ENCODE data around the gene NAT8L. TPM values are rescaled to one million over a fixed set of nuclear protein-coding genes. Genes with fewer than 3 reads are reported as not detected.

Gene NAT8L
- total RNA-seq, 2 donors from 2014 or later: 0.19 to 0.52 TPM

- peak; percentile 68 for DNase-seq (ENCODE audit: low spot score)
- intact Hi-C loops (cut with DNase I): no loop called here
Observed at GRCh38 chr4:2071912-2072867, 13.1 kb downstream of the NAT8L start.

DNA sequence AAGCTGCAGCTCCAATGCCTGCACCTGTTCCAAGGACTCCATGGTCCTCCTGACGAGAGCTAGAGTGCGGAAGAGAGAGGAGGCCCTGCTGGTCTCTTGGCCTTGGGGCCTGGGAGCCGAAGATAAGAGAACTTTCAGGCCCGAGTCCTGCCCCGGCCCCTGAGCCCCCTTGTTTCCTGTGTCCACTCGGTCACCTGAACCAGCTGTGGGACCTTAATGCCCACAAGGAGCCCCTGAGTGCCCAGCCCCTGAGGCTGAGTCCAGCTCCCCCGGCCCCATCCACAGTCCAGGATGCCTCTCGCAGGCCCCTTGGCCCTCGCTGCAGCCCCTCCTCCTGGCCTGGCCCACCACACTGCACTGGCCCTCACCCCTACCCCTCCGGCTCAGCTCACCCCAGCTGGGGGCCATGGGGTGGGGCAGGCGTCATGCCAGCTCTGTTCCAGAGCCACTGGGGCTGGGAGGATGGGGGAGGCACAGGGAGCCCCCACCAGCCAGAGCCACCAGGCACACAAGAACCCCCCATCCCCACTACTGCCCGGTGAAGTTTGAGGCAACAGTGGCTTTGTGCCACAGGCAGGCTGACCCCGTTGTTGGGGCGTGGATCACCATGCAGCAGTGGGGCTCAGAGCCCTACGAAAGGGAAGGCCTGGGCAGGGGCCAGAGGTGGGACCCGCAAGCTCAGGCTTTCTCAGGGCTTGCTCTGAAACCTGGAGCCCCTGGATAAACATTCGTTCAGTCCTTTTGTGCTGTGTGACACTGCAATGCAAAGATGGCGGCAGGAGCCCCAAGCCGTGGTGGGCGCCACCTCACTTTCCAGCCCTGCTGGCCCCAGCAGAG is 14.1 kb downstream of the NAT8L start:
- intact Hi-C loops (cut with DNase I): no loop called here
- DNase-seq (ENCODE audit: low spot score): peak; percentile 71

DNA sequence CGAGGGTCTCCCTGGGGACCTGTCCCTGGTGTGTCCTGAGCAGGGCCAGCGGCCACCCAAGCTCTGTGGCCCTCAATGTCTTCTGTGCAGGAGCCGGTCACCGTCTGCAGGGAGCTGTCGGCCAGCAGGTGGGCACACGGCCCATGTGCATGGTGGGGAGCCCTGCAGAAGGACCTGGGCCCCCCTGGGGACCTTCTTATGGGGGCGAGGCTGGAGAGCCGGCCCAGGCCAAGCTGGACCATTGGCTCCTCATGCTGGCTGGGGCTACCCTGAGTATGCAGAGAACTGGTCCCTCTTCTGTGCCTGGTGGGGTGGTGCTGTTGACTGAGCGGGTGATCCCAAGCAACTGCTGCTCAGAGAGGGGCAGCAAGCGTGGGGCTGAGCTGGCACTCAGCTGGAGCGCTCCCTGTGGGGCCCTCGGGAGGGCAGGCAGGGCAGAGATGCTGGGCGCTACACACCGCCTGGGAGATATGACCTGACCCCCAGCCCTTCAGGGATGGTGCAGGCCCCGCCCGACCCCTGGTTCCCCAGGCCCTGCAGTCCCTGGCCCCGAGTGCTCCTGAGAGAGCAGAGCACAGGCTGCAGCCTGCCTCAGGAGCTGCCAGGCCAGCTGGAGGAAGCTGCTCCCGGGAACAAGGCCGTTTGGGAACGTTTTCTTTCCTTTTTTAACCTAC is 14.8 kb downstream of the NAT8L start:
- DNase-seq (ENCODE audit: low spot score): peak; percentile 73
- intact Hi-C loops (cut with DNase I): loop anchor here in 1 of 2 donors (1.0 kb wide), 1 partner anchor 27 kb away; no protein-coding TSS in a partner anchor

GRCh38 chr4:2074588-2074987 is 15.5 kb downstream of the NAT8L start:
- DNase-seq (ENCODE audit: low spot score): peak; percentile 65
- intact Hi-C loops (cut with DNase I): loop anchor here in 1 of 2 donors (1.0 kb wide), 1 partner anchor 27 kb away; no protein-coding TSS in a partner anchor

- DNase-seq (ENCODE audit: low spot score): peak; percentile 77
- intact Hi-C loops (cut with DNase I): no loop called here
Observed at GRCh38 chr4:2075171-2075986, 16.3 kb downstream of the NAT8L start.

- intact Hi-C loops (cut with DNase I): no loop called here
- DNase-seq (ENCODE audit: low spot score): peak; percentile 74
Observed at GRCh38 chr4:2075987-2076907, 17.1 kb downstream of the NAT8L start.

DNA sequence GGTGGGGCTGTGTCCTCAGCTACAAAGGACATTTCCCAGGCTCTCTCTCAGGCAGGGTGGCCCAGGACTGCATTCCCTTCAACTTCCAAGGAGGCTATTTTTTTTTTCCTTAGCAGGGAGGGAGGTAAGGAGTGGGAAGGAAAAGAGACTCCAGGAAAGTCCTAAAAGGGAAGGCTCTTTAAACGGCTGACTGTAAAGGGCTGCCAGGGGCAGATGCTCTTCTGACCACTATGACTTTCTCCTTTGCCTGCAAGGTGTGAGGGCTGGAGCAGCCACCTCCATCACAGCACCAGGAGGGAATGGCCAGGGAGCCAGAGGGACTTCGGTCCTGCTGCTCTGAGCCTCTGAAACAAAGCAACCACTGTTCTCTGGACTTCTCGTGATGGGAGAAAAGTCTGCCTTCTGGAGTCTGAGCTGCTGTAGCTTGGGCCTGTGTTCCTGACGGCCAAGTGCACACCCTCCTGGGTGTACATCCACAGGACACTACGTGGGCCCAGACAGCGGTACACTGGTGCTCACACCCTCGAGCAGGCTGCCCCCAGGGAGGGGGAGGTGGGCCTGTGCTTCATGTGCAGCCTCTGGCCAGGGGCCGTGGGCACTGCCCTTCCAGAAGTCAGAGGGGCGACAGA is 17.9 kb downstream of the NAT8L start:
- intact Hi-C loops (cut with DNase I): no loop called here
- DNase-seq (ENCODE audit: low spot score): peak; percentile 62

GRCh38 chr4:2077537-2078460 is 18.7 kb downstream of the NAT8L start:
- intact Hi-C loops (cut with DNase I): no loop called here
- peak; percentile 65 for DNase-seq (ENCODE audit: low spot score)

GRCh38 chr4:2078584-2078983 is 19.5 kb downstream of the NAT8L start:
- peak; percentile 18 for DNase-seq (ENCODE audit: low spot score)
- intact Hi-C loops (cut with DNase I): no loop called here

DNA sequence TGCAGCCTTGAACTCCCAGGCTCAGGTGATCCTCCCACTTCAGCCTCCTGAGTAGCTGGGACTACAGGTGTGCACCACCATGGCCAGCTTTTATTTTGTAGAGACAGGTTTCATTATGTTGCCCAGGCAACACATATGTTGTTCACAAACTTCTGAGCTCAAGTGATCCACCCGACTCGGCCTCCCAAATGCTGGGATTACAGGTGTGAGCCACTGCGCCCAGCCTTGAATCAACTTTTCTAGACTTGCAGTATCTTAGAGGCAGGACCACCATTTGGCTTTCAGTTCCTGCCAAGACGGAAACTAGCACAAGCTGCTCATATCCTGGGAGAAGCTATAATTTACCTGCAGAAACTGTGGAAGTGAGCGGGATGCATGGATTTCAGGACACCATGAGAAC is 19.9 kb downstream of the NAT8L start:
- intact Hi-C loops (cut with DNase I): no loop called here
- DNase-seq (ENCODE audit: low spot score): peak; percentile 25

GRCh38 chr4:2079926-2080325 is 20.8 kb downstream of the NAT8L start:
- DNase-seq (ENCODE audit: low spot score): peak; percentile 30
- intact Hi-C loops (cut with DNase I): no loop called here

DNA sequence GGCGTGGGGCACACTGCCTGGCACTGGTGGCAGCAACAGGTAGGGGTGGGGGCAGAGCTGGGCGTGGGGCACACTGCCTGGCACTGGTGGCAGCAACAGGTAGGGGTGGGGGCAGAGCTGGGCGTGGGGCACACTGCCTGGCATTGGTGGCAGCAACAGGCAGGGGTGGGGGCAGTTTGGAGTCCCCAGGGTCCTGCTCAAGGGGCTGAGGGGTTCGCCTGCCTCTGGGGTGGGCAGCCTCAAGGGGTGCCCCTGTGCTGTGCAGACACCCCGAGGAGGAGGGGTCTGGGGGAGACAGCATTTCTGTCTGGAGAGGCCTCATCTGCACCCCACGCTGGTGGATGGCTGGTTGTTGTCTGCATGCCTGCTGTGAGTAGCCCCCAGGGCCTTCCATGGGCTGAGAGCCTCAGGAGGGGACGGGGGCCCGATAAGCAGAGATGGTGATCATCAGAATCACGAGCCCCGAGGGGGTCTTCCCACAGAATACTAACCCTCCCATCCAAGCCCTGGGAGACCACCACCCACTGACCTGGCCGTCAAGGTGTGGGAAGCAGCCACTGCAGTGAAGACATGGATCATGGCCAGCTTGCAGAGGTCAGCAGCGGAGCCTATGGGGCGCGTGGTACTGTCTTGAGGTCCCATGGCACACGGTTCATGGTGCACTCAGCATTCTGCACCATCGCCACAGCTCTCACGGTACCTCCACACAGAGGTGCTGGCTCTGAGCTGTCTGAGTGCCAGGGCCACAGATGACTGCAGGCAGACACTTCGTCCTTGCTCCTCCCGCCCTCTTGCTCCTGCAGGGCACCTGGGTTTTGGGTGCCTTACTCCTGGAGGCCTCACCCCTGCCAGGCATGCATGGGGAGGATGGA is 21.5 kb downstream of the NAT8L start:
- peak; percentile 76 for DNase-seq (ENCODE audit: low spot score)
- intact Hi-C loops (cut with DNase I): no loop called here

GRCh38 chr4:2081540-2081939 is 22.4 kb downstream of the NAT8L start:
- intact Hi-C loops (cut with DNase I): no loop called here
- peak; percentile 7 for DNase-seq (ENCODE audit: low spot score)

- DNase-seq (ENCODE audit: low spot score): peak; percentile 17
- intact Hi-C loops (cut with DNase I): no loop called here
Observed at GRCh38 chr4:2082118-2082517, 23.0 kb downstream of the NAT8L start.

- intact Hi-C loops (cut with DNase I): no loop called here
- DNase-seq (ENCODE audit: low spot score): no peak
Observed at GRCh38 chr4:2082627-2083026, 23.5 kb downstream of the NAT8L start.

Measured in posterior vena cava (tissue), 2 donors.